ENCODE data around the gene ASRGL1.

The ASRGL1 gene

DNA sequence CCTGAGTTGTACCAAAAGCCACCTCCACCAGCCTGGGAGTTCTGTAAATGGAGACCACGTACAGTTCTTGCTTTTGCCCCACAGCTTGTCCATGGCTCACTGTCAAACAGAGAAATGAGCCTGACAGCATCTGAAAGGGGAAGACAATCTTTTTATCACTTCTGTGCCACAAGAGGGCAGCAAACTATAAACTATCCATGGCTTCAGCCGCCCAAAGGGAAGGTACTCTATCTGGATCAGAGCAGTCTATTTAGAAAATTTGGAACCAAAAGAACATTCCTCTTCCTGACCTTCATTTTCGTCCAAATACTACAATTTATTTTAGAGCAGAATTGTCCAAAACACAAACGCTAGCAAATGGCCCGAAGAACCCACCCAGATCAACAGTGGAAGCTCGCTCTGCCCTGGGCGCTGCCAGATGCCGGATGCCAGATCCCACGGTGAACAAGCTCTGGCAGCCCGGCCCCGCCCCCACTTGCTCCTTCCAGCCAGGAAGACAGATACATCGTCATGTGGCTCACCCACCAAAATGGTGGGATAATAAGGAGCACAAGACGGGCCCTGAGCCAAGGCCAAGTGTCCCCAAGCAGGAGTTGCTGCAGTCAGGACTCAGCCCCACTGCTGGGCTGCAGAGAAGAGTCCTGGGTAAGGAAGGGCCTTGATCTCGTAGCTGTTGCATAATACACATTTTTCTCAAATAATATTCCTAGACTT lies 57.7 kb downstream of the ASRGL1 start:
- DNase-seq, result peak; percentile 71

GRCh38 chr11:62395885-62396551 lies 58.8 kb downstream of the ASRGL1 start:
- DNase-seq, result no peak

DNA sequence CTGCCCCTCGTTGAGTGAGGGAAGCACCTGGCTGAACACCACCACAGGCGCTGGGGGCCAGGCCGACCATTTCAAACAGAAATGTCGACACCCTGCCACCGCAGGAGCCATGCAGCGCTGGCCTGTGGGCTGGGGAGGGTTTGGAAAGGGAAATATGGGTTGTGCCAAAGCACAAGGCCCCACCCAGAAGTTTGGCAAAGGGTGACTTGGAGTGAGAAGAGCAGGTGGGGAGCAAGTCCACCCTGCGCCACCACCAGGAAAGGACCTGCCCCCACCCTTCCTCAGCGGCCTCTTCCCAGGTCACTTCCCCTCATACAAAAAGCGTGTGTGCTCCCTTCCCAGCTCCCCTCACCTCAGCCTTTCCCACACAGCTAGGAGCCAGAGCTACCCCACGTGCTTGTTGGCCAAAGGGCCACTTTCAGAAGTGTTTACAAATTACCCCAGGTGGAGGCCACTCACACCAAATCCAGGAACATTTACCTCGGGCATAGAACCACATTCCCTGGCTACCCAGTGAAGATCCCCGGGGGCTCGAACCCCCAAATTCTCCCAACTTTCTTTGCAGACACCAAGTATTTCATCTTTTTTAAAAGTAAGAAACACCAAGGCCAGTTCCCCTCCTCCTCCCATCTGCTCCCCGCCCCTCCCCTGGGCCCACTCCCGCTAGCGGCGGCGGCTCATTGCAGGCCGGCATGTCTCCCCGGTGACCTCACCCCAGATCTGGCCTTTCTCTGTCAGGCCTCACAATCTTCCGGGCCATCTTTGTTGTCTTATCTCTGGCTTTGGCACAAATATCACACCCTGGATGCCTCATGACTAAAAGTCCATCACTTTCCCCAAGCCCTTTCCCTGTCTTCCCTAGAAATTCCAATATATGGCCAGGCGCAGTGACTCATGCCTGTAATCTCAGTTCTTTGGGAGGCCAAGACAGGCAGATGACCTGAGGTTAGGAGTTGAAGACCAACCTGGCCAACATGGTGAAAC lies 61.1 kb downstream of the ASRGL1 start:
- DNase-seq, result peak; percentile 93

DNA sequence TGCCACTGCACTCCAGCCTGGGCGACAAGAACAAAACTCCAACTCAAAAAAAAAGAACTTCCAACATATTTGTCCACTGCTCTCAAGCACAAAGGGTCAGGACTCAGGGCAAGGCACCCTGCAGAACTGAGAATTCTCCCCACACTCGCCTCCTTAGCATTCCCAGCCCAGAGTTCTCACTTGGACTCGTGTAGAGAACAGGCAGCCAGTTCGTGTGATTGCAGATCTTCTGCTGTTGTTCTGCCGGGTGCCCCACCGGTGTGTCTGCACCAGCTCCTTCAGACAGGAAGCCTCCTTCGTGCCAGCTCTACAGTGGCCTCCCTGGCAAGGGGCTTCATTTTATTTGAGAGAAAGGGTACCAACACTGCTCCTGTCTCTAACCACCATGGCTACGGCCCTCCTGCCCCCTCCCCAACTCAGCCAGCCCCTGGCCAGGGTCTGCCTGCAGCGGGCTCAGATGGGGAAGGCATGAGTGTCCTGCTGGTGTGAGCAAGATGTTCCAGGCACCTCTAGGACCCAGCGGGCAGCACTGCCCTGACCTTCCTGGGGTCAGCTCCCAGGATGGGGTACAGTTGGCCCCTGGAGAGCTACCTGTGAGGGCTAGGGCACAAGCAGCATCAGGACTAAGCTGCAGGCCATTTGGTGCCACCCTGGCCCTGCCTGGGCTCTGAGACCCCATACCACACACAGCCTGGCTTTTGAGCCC lies 62.1 kb downstream of the ASRGL1 start:
- DNase-seq, result peak; percentile 44

- no peak for DNase-seq
Observed at GRCh38 chr11:62399878-62400266, 62.6 kb downstream of the ASRGL1 start.

DNA sequence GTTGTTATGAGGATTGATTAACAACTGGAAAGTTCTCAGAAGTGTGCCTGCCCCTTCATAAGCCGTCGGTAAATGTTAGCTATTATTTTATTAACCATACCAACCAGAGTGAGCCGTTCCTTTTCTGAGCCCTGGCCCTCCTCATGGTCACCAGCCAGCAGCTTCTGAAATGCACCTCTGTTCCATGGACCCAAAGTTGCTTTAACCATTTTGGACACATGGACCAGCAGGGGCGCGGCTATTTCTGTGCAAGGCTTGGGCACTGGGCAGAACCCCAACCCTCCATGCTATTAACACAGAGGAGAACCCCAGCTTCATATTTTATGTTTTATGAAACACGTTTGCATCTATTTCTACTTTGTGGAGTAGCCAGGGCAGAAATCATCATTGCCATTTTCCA lies 63.0 kb downstream of the ASRGL1 start:
- no peak for DNase-seq

DNA sequence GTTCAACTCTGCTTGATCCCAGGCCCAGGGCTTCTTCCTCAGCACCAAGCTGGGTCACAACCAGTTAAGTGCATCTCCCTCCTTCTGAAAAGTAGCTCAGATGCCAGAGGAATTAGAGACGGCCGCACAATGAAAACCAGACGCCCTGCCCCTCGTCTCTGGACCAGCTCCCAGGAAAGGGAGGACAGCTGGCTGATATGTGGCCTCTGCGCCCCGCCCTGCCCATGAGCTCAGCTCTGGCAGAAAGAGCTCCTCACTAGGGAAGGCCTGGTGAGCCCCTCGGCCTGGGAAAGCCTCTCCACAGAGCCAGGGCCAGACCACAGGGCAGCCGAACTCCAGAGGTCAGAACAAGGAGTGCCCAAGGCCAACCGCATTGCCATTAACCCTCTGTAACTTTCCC lies 63.5 kb downstream of the ASRGL1 start:
- DNase-seq, result peak; percentile 95

- no peak for DNase-seq
Observed at GRCh38 chr11:62401356-62401755, 64.1 kb downstream of the ASRGL1 start.

DNA sequence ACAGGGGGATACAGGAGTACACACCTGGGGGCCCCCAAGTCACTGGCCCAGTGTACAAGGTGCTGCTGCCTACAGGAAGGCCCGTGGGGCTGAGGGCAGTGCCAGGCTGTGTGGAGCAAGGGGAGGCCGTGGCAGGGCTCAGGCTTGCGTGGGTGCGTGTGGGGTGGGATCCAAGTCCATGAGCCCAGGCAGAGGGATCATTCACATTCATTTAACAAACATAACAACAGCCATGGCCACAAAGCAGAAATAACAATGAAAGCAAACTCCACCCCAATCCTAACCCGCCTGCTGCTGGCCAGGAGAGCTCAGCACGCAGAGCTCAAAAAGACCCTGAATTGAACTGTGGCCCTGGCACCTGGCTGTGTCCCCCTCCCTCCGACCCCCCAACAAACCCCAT lies 64.6 kb downstream of the ASRGL1 start:
- no peak for DNase-seq

- no peak for DNase-seq
Observed at GRCh38 chr11:62402226-62402959, 65.1 kb downstream of the ASRGL1 start.

DNA sequence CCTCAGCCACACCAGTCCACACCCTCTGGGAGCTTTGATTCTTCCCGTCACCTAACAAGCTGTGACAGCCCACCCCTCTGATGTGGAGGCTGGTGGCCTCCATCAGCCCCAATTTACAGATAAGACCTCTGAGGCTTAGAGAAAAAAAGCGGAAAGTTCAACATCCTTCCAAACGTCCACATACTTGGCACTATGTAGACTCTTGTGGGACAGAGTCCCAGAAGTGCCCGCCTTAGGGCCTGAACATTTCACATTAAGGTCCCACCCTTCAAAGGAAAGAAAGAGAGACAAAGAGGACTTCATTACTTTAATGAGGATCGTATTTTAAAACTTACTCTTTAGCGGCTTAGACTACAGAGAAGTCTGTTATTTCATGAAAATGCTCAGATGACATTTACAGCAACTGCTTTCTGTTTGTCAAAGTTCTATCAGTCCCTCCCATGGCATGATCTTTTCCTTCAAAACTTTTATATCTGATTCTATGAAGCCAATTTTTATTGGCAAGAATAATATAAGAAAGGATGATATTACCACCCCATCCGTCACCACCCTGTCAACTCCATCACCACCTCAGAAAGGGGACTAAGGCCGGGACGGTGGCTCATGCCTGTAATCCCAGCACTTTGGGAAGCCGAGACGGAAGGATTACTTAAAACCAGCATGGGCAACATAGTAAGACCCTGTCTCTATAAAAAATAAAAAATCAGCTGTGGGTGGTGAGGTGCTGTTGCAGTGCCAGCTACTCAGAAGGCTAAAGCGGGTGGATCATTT lies 65.9 kb downstream of the ASRGL1 start:
- DNase-seq, result no peak

GRCh38 chr11:62404435-62404834 lies 67.2 kb downstream of the ASRGL1 start:
- no peak for DNase-seq

- no peak for DNase-seq
Observed at GRCh38 chr11:62404901-62405300, 67.7 kb downstream of the ASRGL1 start.

DNA sequence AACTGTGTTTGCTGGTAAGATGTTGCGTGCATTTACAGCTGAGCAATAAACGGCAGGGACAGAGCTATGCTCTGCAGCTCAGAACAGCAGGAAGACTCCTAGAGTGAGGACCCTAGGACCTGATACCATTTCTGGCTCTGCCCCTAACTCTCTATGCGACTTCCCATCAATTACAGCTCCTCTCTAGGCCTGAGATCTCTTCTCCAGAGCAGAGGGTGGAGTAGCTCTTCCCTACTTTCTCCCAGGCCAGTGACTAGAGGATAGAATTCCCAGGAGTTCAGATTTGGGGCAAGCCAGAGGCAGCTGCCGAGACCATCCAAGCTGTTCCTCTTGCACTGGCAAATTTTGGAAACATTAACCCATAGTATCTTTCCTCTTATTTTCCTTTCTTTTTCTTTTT lies 68.8 kb downstream of the ASRGL1 start:
- DNase-seq, result no peak

DNA sequence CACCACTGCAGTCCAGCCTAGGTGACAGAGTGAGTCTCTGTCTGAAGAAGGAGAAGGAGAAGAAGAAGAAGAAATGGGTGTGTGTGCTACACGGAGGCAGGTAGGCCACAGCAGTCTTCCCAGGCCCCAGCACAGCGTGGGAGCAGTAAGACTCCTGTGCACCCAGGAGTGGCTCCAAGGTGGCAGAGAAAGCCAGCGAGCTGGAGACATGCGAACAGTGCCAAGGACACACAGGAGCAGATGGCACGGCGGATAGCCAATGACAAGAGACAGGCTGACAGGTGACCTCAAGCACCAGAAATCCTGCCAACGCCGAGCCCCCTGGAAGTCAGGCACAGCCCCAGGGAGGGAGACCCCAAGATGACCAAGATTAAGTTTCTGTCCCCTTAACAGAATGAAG lies 72.6 kb downstream of the ASRGL1 start:
- no peak for DNase-seq

GRCh38 chr11:62410972-62411371 lies 73.7 kb downstream of the ASRGL1 start:
- no peak for DNase-seq

DNA sequence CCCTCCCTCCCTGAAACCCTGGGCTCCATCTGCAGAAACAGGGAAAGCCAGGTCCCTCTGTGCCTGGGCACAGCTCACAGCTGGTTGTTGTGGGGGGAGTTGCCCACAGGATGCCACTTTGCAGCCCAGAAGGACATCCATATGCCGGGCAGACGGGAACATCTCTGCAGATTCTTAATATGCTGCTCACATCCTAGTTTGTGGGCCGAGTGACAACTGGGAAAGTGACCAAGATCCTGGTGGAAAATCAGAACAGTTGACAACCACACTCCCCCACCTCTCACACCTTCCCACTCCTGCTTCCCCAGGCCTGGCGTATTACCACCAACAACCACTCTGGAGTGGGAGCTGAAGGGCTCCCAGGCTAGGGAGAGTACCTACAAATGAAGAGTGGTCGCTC lies 74.3 kb downstream of the ASRGL1 start:
- no peak for DNase-seq

- DNase-seq, result no peak
Observed at GRCh38 chr11:62413060-62413696, 75.9 kb downstream of the ASRGL1 start.

DNA sequence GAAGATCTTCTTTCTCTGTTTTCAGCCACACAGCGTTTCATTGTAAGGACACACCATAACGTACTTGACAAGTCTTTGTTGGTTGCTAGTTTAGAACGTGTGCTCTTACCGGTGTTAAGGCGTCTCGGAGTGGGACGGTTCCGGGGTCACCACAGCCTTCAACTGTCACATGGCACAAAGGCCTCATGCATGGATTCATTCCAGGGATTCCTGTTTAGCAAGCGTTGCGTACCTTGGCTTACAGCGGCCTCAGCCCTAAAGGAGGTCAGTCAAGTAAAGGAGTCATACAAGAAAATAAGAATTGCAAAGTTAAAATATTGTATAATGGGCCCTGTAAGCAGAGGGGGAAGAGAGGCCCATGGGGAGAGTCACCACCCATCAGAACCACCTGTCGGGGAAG lies 79.3 kb downstream of the ASRGL1 start:
- no peak for DNase-seq

GRCh38 chr11:62418136-62418535 lies 80.9 kb downstream of the ASRGL1 start:
- no peak for DNase-seq

- DNase-seq, result no peak
Observed at GRCh38 chr11:62418733-62419132, 81.5 kb downstream of the ASRGL1 start, which contains the start of gene SCGB1A1. Gene SCGB1A1 (plus strand): TSS chr11:62419033. CDS start chr11:62419096, 63 bp downstream.
